ENCODE results near the gene MAGI2.

The MAGI2 gene

GRCh38 chr7:78420001-78420400 lies 1033.5 kb downstream of the MAGI2 start:
- no peak for DNase-seq (ENCODE audit: low read depth in 2 of 2)

- no peak for DNase-seq (ENCODE audit: low read depth in 2 of 2)
Observed at GRCh38 chr7:78417180-78417853, 1036.2 kb downstream of the MAGI2 start.

GRCh38 chr7:78413568-78413967 lies 1039.9 kb downstream of the MAGI2 start:
- DNase-seq (ENCODE audit: low read depth in 2 of 2), result no peak

- DNase-seq (ENCODE audit: low read depth in 2 of 2), result no peak
Observed at GRCh38 chr7:78412216-78412858, 1041.1 kb downstream of the MAGI2 start.

GRCh38 chr7:78407031-78407430 lies 1046.4 kb downstream of the MAGI2 start:
- no peak for DNase-seq (ENCODE audit: low read depth in 2 of 2)

GRCh38 chr7:78406531-78406930 lies 1046.9 kb downstream of the MAGI2 start:
- DNase-seq (ENCODE audit: low read depth in 2 of 2), result no peak

- no peak for DNase-seq (ENCODE audit: low read depth in 2 of 2)
Observed at GRCh38 chr7:78402096-78402495, 1051.4 kb downstream of the MAGI2 start.

GRCh38 chr7:78400038-78400437 lies 1053.4 kb downstream of the MAGI2 start:
- DNase-seq (ENCODE audit: low read depth in 2 of 2), result no peak

- DNase-seq (ENCODE audit: low read depth in 2 of 2), result no peak
Observed at GRCh38 chr7:78399033-78399769, 1054.3 kb downstream of the MAGI2 start.

GRCh38 chr7:78398576-78398975 lies 1054.9 kb downstream of the MAGI2 start:
- no peak for DNase-seq (ENCODE audit: low read depth in 2 of 2)

- no peak for DNase-seq (ENCODE audit: low read depth in 2 of 2)
Observed at GRCh38 chr7:78398081-78398480, 1055.4 kb downstream of the MAGI2 start.

- no peak for DNase-seq (ENCODE audit: low read depth in 2 of 2)
Observed at GRCh38 chr7:78396210-78396609, 1057.3 kb downstream of the MAGI2 start.

GRCh38 chr7:78395298-78396036 lies 1058.0 kb downstream of the MAGI2 start:
- DNase-seq (ENCODE audit: low read depth in 2 of 2), result no peak

GRCh38 chr7:78389022-78389421 lies 1064.4 kb downstream of the MAGI2 start:
- no peak for DNase-seq (ENCODE audit: low read depth in 2 of 2)

GRCh38 chr7:78386520-78386919 lies 1066.9 kb downstream of the MAGI2 start:
- DNase-seq (ENCODE audit: low read depth in 2 of 2), result no peak

- DNase-seq (ENCODE audit: low read depth in 2 of 2), result no peak
Observed at GRCh38 chr7:78383096-78383880, 1070.2 kb downstream of the MAGI2 start.

- DNase-seq (ENCODE audit: low read depth in 2 of 2), result no peak
Observed at GRCh38 chr7:78379148-78379547, 1074.3 kb downstream of the MAGI2 start.

- DNase-seq (ENCODE audit: low read depth in 2 of 2), result no peak
Observed at GRCh38 chr7:78377532-78377931, 1075.9 kb downstream of the MAGI2 start.

- DNase-seq (ENCODE audit: low read depth in 2 of 2), result no peak
Observed at GRCh38 chr7:78370936-78371335, 1082.5 kb downstream of the MAGI2 start.

- DNase-seq (ENCODE audit: low read depth in 2 of 2), result no peak
Observed at GRCh38 chr7:78368771-78369170, 1084.7 kb downstream of the MAGI2 start.

GRCh38 chr7:78367280-78367773 lies 1086.1 kb downstream of the MAGI2 start:
- no peak for DNase-seq (ENCODE audit: low read depth in 2 of 2)

All from activated CD8-positive, alpha-beta memory T cell treated with anti-CD3 and anti-CD28 coated beads for 4 hours (primary cell).